Epithelial cell of proximal tubule (primary cell): Measurements from ENCODE around the gene NELL1. TPM values are rescaled to one million over a fixed set of nuclear protein-coding genes. Genes with fewer than 3 reads are reported as not detected.

Experiments used
- DNase-seq: peaks from one replicate; pipeline ENCODE4 v3.0.0-alpha.2; 2011; ENCODE audit warnings: low read depth
- H3K4me3 ChIP-seq: 2 replicates; pipeline ENCODE4 v1.5.1; 2011; ENCODE audit warnings: low read depth, mild to moderate bottlenecking, low read length
- total RNA-seq: library from RNA; depleted of rRNA; stranded (reverse); fragments of >200 nt; gene quantifications from 2 replicates; pipeline ENCODE4 v1.2.3, GENCODE V29; 2015
- TF ChIP-seq, protein P1 (sequence below): conservative IDR thresholded peaks from 2 replicates; pipeline ENCODE4 v1.5.1; 2012; ENCODE audit warnings: low read depth, mild to moderate bottlenecking, low read length

The NELL1 gene
- total RNA-seq, 1 donor from 2014 or later = not detected

DNA sequence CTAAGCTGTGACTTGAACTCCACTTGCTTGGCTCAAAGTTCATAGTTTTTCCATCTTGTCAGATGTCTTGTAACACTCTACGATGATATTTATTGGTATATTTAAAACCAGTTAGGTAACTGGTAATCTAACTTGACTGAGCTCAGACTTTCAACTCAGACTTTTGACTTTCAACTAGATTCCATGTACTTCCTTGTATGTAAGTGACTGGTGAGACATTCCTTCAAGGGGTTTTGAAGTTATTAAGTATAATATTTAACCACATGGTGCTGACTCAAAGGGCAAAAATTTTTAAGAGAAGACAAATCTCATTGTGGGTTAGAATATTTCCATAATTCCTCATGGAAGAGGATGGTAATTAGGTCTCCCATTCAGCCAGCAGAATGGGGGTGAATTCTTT, 892.2 kb downstream of the NELL1 start:
- TF ChIP-seq, protein P1, sequence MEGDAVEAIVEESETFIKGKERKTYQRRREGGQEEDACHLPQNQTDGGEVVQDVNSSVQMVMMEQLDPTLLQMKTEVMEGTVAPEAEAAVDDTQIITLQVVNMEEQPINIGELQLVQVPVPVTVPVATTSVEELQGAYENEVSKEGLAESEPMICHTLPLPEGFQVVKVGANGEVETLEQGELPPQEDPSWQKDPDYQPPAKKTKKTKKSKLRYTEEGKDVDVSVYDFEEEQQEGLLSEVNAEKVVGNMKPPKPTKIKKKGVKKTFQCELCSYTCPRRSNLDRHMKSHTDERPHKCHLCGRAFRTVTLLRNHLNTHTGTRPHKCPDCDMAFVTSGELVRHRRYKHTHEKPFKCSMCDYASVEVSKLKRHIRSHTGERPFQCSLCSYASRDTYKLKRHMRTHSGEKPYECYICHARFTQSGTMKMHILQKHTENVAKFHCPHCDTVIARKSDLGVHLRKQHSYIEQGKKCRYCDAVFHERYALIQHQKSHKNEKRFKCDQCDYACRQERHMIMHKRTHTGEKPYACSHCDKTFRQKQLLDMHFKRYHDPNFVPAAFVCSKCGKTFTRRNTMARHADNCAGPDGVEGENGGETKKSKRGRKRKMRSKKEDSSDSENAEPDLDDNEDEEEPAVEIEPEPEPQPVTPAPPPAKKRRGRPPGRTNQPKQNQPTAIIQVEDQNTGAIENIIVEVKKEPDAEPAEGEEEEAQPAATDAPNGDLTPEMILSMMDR = no peak
- DNase-seq = peak; percentile 55
- H3K4me3 ChIP-seq = no peak overlapping the region

DNA sequence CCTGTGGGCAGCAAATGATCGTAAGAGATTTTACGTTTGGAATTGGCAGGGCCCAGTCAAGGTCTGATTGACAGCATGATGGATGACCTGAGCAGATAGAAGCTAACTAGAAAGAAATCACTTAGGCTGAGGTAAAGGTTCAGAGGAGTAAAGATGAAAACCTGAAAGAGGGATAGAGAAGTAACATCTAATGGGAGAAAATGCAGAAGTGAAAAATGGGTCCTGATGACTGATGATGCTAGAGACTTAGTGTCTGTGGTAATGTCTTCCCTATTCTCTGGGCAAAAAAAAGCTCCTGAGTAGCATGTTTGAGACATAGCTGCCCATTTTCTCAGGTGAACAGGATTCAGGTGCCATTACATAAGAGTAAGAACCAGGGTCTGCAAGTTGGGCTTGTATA, 894.7 kb downstream of the NELL1 start:
- H3K4me3 ChIP-seq = no peak overlapping the region
- TF ChIP-seq, protein P1 = no peak
- no peak for DNase-seq

DNA sequence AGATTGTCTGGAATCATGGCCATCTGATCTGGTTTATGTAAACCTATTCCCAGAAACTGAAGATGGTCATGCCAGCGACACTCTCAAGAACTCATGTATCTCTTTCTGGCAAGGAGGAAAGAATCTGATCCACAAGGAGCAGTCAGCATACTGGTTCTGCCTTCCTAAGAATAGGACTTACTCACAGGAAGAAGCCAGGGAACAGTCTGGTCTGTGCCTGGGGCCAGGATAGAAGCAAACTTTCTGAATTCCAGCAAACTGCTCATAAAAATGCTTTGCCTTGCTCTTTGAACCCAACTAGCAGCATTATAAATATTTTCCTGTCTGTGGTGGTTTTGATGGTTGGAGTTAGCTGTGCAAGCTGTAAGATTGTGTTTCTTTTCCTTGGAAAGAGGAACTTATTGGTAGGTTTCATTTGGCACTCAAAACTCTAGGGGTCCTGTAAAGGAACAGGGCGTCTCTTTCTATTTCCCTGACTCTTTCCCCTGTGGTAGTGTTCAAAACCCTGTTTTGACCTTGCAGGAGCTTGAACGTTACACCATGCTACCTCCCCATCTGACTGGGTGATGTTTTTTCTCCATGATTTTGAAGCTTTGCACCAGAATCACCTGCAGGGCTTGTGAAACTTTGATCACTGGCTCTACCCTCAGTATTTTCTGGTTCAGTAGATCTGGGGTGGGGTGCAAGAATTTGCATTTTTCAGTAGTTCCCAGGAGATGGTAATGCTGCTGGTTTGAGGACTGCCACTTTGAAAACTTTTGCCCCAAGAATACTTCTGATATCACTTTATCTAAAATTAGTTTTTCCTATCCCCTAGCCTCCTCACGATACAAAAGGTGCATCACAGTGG, 895.7 kb downstream of the NELL1 start:
- no peak for DNase-seq
- TF ChIP-seq, protein P1 = no peak
- H3K4me3 ChIP-seq = no peak overlapping the region

DNA sequence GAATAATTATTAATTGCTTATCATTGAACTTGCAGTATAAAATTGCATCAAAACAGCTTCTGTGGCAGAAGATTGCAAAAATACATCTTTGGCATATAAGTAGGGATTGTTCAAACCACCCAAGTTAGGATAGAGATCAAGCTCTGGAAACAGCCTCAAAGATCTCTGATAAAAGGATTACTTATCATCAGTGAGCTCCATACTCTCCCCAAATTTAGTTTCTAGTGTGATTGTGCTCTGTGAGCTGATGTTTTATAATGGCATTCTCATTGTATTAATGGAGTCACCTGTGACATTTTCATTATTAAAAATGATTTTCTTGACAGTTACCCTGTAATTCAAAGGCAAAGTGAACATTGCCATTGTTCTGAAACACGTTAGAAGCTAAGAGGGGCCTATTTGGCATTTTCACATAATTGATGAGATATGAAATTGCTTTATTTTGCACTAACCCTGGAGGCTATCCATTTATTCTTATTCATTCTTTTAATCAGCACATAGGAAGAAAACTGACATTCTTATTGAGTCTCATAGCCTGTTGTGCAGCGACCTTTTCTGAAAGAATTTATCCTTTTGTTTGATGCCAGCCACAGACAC, 897.2 kb downstream of the NELL1 start:
- no peak for DNase-seq
- H3K4me3 ChIP-seq = no peak overlapping the region
- TF ChIP-seq, protein P1 = no peak

DNA sequence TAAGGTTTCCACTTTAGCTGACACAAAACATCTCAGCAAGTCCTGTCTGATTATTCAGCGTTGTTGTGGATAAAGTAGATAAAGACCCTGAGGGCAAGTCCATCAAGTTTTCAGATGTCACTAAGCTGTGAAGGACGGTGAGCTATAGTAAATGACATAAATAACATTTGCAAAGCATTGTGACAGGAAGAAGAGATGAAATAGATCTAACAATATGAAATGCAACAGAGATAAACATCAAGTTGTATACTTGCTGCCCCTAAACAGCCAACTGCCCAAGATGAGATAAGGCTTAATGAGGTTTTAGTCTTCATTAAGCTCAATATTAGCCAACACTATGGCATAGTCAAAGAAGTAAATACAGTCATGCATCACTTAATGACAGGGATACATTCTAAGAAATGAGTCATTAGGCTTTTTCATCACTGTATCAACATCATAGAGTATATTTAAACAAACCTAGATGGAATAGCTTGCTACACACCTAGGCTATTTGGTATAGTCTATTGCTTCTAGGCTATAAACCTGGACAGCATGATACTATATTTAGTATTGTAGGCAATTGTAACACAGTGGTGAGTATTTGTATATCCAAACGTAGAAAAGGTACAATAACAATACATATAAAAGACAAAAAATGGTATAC, 898.4 kb downstream of the NELL1 start:
- no peak for DNase-seq
- no peak overlapping the region for H3K4me3 ChIP-seq
- TF ChIP-seq, protein P1 = no peak

DNA sequence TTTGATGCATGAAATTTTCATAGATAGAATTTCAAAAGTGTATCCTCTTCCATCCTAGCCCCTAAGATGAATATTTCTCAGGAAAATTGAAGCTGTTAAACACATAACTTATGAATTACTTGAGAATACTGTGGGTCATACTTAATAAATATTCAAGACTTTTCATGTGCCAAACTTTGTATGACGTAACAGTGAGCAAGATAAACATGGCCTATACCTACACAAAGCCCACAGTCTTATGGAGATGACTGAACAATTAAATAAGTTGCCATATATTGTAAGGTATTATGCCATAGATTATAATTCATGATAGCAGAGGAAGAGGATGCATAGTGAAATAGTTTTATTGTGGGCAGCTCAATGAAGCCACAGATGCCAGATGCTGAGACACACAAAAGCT, 902.8 kb downstream of the NELL1 start:
- TF ChIP-seq, protein P1 = no peak

More for the DNA sequence above, 902.8 kb downstream of the NELL1 start:
- DNase-seq = no peak
- H3K4me3 ChIP-seq = no peak overlapping the region
